NCI-H1048 (cell line): Measurements from ENCODE around the gene PTPRN2.
"Not testable (repeated sequence)": the region's sequence is repeated elsewhere in the genome, so short reads cannot be mapped to it uniquely, and the experiment has no call there.

Experiments used
- DNase-seq: peaks from one replicate; lab custom pipeline; 2025; lab: John Stamatoyannopoulos, UW

Gene PTPRN2

GRCh38 chr7:158322616-158323530 is 264.8 kb downstream of the PTPRN2 start:
- DNase-seq, result no peak

GRCh38 chr7:158321936-158322615 is 265.5 kb downstream of the PTPRN2 start:
- no peak for DNase-seq

- no peak for DNase-seq
These were observed 266.4 kb downstream of the PTPRN2 start for GRCh38 chr7:158321056-158321700.

- no peak for DNase-seq
These were observed 267.3 kb downstream of the PTPRN2 start for GRCh38 chr7:158320328-158320727.

GRCh38 chr7:158318511-158318913 is 269.1 kb downstream of the PTPRN2 start:
- DNase-seq, result no peak

GRCh38 chr7:158317238-158318205 is 270.1 kb downstream of the PTPRN2 start:
- no peak for DNase-seq

- no peak for DNase-seq
These were observed 271.1 kb downstream of the PTPRN2 start for GRCh38 chr7:158316466-158317031.

GRCh38 chr7:158315881-158316280 is 271.7 kb downstream of the PTPRN2 start:
- no peak for DNase-seq

GRCh38 chr7:158315326-158315725 is 272.3 kb downstream of the PTPRN2 start:
- DNase-seq, result no peak

- no peak for DNase-seq
These were observed 273.2 kb downstream of the PTPRN2 start for GRCh38 chr7:158314394-158314793.

- no peak for DNase-seq
These were observed 273.7 kb downstream of the PTPRN2 start for GRCh38 chr7:158313931-158314330.

- no peak for DNase-seq
These were observed 274.8 kb downstream of the PTPRN2 start for GRCh38 chr7:158312789-158313188.

- no peak for DNase-seq
These were observed 275.8 kb downstream of the PTPRN2 start for GRCh38 chr7:158311791-158312190.

GRCh38 chr7:158310924-158311666 is 276.5 kb downstream of the PTPRN2 start:
- DNase-seq, result no peak

- no peak for DNase-seq
These were observed 277.5 kb downstream of the PTPRN2 start for GRCh38 chr7:158309868-158310763.

- no peak for DNase-seq
These were observed 279.6 kb downstream of the PTPRN2 start for GRCh38 chr7:158308001-158308400.

- not testable (repeated sequence) for DNase-seq
These were observed 283.6 kb downstream of the PTPRN2 start for GRCh38 chr7:158304072-158304471.

- no peak for DNase-seq
These were observed 284.5 kb downstream of the PTPRN2 start for GRCh38 chr7:158303121-158303520.
